SK-N-MC (cell line): Measurements from ENCODE around the gene B3GNT8.

Experiments used
- EZH2 ChIP-seq: fragments of 200-600 bp; sonication (generic); IDR thresholded peaks from one replicate; pipeline ENCODE4 v1.6.1; 2017; ENCODE audit warnings: antibody characterized with exemption
- FOXP2 ChIP-seq: optimal IDR thresholded peaks from 2 replicates; pipeline ENCODE3; 2011; ENCODE audit warnings: mild to moderate bottlenecking, moderate library complexity; ENCODE audit not compliant: insufficient read depth; ENCODE audit errors: extremely low read length, control extremely low read depth
- POLR2AphosphoS5 ChIP-seq: IDR thresholded peaks from 2 replicates; pipeline ENCODE4 v1.6.1; 2012; ENCODE audit warnings: mild to moderate bottlenecking, low read depth, low read length, borderline replicate concordance

- TF ChIP-seq EZH2 (no peak), POLR2AphosphoS5 (no peak), FOXP2 (no peak)
Observed at GRCh38 chr19:41377977-41378709, 49.0 kb downstream of the B3GNT8 start.
